GM12801 (cell line): ENCODE results near the gene ZFYVE26.

ENCODE experiments used
- CTCF ChIP-seq: IDR thresholded peaks from one replicate; pipeline ENCODE4 v1.5.1; 2011; ENCODE audit warnings: control low read depth; ENCODE audit not compliant: insufficient read length; ENCODE audit errors: extremely low read depth

ZFYVE26 gene

GRCh38 chr14:67762051-67762450 is 54.3 kb downstream of the ZFYVE26 start:
- TF ChIP-seq CTCF: no peak

- no peak for TF ChIP-seq CTCF
These were observed 56.5 kb downstream of the ZFYVE26 start for GRCh38 chr14:67759916-67760315.

GRCh38 chr14:67757175-67757574 is 59.2 kb downstream of the ZFYVE26 start:
- no peak for TF ChIP-seq CTCF

- no peak for TF ChIP-seq CTCF
These were observed 59.9 kb downstream of the ZFYVE26 start for GRCh38 chr14:67756496-67756895.

GRCh38 chr14:67749341-67750084 is 66.9 kb downstream of the ZFYVE26 start:
- no peak for TF ChIP-seq CTCF

GRCh38 chr14:67748312-67748711 is 68.1 kb downstream of the ZFYVE26 start:
- TF ChIP-seq CTCF: no peak

- no peak for TF ChIP-seq CTCF
These were observed 69.5 kb downstream of the ZFYVE26 start for GRCh38 chr14:67746927-67747326.

- no peak for TF ChIP-seq CTCF
These were observed 72.3 kb downstream of the ZFYVE26 start for GRCh38 chr14:67744046-67744445.
